Measurements from ENCODE around the gene SUGCT.

SUGCT gene

GRCh38 chr7:40560672-40561071 lies 425.9 kb downstream of the SUGCT start:
- no peak for DNase-seq (ENCODE audit: low read depth)
- in situ Hi-C loops (cut with HindIII; ENCODE audit: low sequenced_read_pairs), result no loop called here
- TF ChIP-seq CTCF (IDR thresholded peaks at IDR 0.05; ENCODE audit: low read depth, low read length, missing control alignments), result no peak
- H3K4me3 ChIP-seq (ENCODE audit: low read depth, low read length), result no peak overlapping the region

- no peak for TF ChIP-seq CTCF (IDR thresholded peaks at IDR 0.05; ENCODE audit: low read depth, low read length, missing control alignments)
- in situ Hi-C loops (cut with HindIII; ENCODE audit: low sequenced_read_pairs), result no loop called here
- H3K4me3 ChIP-seq (ENCODE audit: low read depth, low read length), result no peak overlapping the region
- no peak for DNase-seq (ENCODE audit: low read depth)
Observed at GRCh38 chr7:40566879-40567278, 432.1 kb downstream of the SUGCT start.

- no peak for DNase-seq (ENCODE audit: low read depth)
- no peak for TF ChIP-seq CTCF (IDR thresholded peaks at IDR 0.05; ENCODE audit: low read depth, low read length, missing control alignments)
- no peak overlapping the region for H3K4me3 ChIP-seq (ENCODE audit: low read depth, low read length)
- in situ Hi-C loops (cut with HindIII; ENCODE audit: low sequenced_read_pairs), result no loop called here
Observed at GRCh38 chr7:40569326-40569725, 434.5 kb downstream of the SUGCT start.

GRCh38 chr7:40570223-40570622 lies 435.4 kb downstream of the SUGCT start:
- H3K4me3 ChIP-seq (ENCODE audit: low read depth, low read length), result no peak overlapping the region
- peak; percentile 76 for DNase-seq (ENCODE audit: low read depth)
- in situ Hi-C loops (cut with HindIII; ENCODE audit: low sequenced_read_pairs), result no loop called here
- TF ChIP-seq CTCF (IDR thresholded peaks at IDR 0.05; ENCODE audit: low read depth, low read length, missing control alignments), result no peak

- DNase-seq (ENCODE audit: low read depth), result peak; percentile 64
- in situ Hi-C loops (cut with HindIII; ENCODE audit: low sequenced_read_pairs), result no loop called here
- no peak overlapping the region for H3K4me3 ChIP-seq (ENCODE audit: low read depth, low read length)
- TF ChIP-seq CTCF (IDR thresholded peaks at IDR 0.05; ENCODE audit: low read depth, low read length, missing control alignments), result no peak
Observed at GRCh38 chr7:40571796-40572195, 437.0 kb downstream of the SUGCT start.

- no peak for DNase-seq (ENCODE audit: low read depth)
- H3K4me3 ChIP-seq (ENCODE audit: low read depth, low read length), result no peak overlapping the region
- in situ Hi-C loops (cut with HindIII; ENCODE audit: low sequenced_read_pairs), result no loop called here
- TF ChIP-seq CTCF (IDR thresholded peaks at IDR 0.05; ENCODE audit: low read depth, low read length, missing control alignments), result no peak
Observed at GRCh38 chr7:40572810-40573465, 438.1 kb downstream of the SUGCT start.

Measured in astrocyte of the cerebellum (primary cell).